HG02852 (cell line): Measurements from ENCODE around the gene AGAP1.

Source experiments
- ATAC-seq: cut with Tn5 transposase; IDR thresholded peaks from one replicate; pipeline ENCODE4 v1.9.1; 2021; ENCODE audit warnings: mild to moderate bottlenecking, moderate library complexity; ENCODE audit not compliant: unreplicated experiment

AGAP1 gene

DNA sequence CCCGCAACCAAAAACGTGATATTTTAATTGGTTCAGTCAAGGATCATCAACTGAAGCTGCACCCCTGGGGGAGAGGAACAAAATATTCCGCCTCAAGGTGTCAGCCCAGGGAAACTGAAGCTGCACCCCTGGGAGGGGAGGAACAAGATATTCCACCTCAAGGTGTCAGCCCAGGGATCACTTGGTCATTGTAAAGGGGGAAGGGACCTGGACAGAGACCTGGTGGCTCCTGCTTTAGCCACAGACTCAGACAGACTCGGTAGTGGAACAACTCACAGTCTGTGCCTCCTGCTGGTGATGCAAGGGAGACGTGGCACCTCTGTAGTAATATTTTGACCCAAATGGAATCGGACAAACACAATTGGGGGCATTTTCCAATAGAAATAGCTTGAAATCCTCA is 599.3 kb downstream of the AGAP1 start:
- ATAC-seq: no peak

DNA sequence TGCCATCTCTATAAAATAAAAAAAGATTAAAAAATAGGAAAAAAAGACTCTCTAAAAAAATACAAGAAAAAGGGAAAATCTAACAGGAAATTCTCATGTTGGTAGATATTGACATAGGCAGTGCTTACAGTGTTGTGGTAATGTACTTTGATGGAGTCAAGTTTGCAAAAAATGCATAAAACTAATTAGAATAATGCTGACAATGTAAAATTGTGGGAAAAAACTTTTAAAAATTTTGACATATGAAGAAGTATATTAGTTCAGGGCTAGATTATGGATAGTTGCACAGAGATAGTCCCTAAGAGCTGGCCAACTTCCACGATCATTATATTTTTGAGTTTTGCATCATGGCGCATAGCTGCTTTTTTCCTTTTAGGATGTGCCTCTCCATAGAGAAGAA is 601.7 kb downstream of the AGAP1 start:
- ATAC-seq: no peak

DNA sequence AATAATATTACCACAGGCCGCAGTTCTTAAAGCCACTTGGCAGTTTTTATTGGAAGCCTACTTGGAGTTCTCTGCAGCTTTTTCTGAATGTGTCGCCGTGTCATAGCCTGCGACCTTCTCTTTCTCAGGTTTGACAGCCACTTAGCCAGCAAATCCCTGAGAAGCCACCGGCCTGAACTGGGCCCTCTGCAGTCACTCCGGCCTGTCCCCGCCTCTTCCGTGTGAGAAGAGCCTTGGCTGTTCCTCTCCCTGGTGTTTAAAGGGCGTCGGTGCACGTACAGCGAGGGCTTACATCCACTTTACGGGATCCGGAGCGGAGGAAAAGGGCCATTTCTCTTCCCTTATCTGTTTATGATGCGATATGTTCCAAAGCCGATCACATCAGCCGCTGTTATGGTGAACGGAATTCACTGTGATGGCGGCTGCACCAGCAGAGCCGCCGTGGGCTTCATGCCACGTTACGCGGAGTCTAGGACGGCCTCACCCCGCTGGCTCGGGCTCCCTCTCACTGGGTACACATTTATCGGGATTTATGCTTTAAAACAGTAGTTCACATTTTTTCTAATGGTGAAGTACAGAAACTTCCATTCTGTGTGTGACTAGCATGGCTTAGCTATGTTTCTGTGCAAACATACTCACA is 607.6 kb downstream of the AGAP1 start:
- no peak for ATAC-seq

DNA sequence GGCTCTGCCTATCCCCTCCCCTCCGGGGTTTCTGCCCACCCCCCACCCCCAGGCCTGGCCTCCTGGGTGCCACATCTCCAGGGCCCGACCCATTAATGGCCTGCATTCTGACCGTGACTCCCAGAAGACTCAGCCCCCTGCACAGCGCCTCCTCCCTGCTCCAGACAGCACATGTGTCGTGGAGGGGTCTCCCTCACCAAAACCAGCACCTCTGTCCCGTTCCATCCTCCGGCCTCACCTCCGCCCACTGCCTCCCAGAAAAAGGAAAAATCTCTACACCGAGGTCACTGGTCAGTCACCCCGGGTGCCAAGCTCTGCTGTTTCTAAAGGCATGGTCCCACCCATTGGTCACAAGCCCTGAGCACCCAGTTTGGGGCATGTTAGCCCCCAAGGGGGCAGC is 609.1 kb downstream of the AGAP1 start:
- ATAC-seq: no peak

DNA sequence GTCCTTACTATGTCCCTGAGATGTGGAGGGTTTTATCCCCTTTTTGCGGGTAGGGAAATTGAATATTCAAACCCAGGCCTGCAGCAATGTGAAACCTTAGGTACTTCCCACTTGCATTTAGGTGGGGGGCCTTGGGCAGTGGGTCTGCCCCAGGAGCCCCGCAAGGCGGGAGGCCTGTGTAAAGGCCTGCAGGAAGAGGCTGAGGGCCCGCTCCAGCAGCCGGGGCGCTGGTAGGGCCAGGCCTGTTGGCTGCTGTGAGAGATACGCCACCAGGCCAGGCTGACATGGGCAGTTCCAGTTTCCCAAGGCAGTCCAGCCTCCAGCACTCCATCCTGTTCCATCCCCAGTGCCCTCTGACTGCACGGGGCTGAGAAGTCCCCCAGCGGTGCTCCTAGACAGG is 610.1 kb downstream of the AGAP1 start:
- no peak for ATAC-seq

DNA sequence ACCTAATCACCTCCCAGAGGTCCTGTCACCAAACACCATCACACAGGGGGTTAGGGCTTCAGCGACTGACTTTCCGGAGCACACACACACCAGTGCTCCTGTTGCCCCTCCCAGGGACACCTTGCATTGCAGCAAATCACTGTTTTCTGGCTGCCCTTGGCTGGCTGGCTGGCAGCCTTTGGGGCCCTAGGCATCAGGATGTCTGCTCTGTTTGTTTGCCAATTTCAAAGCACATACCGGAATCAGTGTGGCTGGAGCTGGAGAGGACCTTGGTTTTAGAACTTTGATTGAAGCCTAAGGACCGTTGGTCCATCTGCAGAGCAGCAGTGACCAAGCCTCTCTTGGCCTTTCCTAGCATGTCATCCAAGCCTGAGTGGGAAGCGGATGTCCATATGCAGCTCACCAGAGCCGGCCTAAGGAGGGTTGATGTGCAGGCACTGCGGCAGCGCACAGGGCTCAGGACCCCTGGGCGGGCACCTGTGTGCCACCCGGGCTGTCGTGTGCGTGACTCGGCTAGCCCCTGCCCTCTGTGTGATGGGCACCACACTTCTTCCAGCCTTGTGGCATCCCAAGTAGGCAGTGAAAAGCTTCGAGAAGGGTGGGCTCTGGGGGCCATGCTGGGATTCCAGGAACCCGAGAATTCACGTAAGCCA is 612.2 kb downstream of the AGAP1 start:
- no peak for ATAC-seq

DNA sequence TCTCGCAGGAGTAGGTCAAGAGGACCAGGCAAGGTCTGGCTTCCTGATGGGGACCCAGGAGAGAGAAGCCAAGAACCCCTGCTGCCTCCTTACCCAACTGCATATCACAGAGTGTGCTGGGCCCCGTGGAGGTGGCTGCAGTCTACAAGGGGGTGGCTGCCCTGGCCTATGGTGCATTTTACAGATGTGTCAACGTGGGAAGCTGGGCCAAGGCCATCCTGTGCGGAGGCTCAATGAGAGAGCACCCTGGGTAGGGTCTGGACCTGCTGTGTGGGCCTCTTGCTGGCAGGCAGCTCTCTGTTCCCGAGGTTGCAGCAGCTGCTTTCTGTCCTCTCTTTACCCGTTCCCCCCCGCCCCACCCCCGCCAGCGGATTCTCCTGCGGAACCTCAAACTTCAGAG is 612.9 kb downstream of the AGAP1 start:
- no peak for ATAC-seq

DNA sequence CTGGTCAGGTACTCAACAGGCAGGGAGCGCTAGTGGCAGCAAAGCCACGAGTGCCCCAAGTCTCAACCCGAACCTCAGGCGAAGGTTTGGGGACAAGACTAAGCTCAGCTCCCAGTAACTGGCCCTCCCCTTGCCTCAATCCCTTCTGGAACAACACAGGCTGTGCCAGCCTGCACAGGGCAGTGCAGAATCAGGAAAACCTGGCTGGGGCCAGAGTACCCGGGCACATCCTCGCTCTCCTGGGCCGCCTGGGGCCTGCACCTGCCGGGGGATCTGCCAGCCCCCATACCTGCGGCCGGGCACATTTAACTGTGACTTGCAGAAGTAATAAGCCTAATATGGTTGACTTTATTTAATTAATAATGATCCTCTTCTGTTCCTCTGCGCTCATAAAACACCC is 613.7 kb downstream of the AGAP1 start:
- no peak for ATAC-seq

DNA sequence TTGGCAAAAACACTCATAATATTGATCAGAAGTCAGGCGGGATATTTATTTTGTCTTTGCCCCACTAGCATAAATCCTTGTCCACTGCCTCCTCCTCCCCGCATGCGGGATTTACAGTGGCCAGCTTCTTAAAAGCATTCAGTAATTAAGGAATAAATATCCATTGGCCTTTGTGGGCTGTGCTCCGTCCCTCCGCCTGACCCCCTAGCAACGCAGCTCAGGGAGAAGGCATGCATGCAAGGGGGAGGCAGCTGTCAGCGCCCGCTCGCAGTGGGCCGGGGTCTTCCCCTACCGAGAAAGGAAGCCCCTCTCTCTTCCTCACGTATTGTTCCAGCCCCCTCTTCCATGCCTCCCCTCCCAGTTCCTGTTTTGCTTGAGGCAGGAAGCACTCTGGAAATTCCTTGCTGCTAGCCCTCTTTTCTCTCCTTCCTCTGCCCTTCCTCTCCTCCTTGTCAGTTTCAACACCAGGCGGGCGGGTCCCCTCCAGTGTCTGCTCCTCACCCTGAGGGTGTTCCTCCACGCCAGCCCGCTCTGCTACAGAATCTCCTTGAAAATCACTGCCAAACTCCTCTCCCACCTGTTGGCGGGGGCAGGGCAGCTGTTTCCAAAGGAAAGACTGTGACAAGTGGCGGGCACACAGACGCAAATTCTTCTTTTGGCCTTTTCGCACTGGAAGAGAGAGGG is 614.2 kb downstream of the AGAP1 start:
- ATAC-seq: no peak

DNA sequence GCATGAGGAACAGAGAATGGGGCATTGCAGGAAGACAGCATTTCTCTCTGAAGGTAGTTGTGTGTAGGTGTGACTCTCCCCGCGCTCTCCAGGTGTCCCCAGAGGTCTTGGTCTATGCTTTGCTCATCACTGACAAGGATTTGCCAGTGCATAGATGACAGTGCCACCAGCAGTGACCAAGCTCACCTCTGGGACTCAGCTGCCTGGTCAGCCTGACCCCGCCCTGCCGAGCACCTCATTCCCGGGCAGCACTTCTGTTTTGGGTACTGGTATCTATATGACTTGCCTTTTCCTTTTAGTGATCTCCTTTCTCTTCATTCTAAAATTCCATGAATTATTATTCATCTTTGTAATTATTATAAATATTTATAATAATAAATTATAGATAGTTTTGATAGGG is 615.2 kb downstream of the AGAP1 start:
- no peak for ATAC-seq

DNA sequence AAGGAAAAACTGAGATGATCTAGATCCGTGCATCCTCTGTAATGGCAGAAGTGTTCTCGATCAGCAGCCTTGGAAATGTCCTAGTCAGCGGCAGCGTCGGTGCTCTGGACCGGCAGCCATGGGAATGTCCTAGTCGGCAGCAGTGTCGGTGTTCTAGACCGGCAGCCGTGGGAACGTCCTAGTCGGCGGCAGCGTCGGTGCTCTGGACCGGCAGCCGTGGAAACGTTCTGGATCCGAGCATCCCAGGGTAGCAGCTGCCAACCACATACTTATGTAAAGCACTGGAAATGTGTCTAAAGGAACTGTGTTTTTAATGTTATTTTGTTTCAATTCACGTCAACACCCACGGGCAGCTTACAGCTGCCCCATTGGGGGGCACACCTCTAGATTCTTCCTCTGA is 615.6 kb downstream of the AGAP1 start:
- no peak for ATAC-seq

DNA sequence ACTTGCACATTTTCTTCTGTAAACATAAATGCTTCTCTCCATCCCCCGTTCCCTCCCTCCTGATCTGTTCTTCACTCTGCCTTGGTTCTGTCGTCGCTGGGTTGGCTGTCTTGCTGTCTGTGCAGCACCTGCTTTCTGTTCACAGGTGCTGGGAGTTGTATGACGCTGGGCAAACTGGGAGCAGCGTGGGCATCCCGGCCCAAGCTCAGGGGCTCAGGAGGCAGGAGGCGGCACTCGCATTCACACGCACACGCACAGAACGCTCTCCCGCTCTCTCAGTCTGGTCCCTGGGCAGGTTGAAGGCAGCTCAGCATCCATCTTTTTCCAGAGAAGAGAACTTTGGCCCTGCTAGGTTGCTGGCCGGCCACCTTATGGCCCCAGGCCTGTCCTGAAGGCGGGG is 618.6 kb downstream of the AGAP1 start:
- ATAC-seq: no peak

DNA sequence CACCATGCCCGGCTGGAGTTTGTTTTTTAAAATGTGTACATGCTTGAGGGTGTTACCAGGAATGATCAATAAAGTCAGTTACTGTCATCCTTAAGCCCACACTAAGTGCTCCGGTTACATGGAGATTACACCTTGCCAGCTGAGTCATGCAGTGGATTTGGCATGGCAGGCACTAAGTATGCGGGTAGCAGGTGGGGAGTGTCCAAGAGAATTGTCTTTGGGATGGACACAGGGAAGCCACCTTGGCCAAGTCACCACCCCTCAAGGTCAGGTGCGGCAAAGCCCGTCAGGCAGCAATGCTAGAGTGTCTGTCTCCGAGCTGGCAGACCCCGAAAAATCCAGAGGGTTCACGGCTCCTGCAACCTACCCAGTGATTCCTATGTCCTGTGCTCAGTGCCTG is 619.6 kb downstream of the AGAP1 start:
- no peak for ATAC-seq

DNA sequence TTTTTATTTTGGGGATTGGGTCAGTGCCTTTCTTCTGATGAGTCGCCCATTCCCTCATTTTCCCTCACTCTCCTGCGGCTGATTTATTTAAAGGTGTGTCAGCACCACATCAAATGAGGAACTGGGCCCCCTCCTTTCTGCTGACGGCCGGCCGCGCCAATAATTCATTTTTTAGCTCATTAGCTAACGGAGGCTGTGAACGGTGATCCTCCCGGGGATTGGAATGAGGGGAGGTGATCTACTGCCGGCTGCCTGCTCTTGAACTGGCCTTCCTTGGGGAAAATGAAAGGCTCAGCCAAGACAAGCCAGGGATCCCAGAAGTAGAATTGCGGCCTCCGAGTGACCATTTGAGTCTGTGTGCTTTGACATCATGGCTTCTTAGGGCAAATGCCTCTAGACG is 620.1 kb downstream of the AGAP1 start:
- no peak for ATAC-seq

DNA sequence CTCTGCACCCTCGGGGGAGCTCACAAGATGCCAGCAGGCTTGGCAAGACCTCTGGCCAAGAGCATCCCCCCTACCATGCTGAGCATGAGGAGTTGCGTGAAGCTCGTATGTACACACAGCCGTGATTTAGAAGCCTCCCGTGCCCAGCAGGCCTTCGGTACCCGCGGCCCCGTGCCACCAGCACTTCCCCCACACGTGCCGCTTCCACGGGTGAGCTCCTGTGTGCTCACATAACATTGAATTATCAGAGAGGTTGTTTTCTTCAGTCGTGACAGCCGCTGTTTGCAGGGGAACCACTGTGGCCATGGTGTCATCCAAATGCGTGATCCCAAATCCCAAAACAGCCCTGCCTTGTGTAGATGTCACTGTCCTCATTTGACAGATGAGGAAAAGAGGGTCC is 621.1 kb downstream of the AGAP1 start:
- no peak for ATAC-seq

DNA sequence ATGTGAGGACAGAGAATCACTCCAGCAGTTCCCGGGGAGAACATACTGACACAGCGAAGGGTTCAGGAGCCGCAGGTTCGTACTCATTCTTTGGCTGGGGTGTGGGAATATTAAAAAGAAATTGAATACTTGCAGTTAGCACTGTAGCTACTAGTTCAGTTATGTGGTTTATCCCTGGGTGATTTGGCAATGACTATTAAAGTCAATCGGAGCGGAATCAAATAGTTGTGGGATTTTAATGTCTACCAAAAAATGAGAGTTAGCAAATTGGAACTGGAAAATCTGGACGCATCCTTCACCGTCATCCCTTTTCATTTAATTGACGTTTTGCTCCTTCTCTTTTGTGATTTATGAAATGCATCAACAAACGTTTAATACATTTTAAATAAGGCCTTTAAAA is 623.6 kb downstream of the AGAP1 start:
- no peak for ATAC-seq

DNA sequence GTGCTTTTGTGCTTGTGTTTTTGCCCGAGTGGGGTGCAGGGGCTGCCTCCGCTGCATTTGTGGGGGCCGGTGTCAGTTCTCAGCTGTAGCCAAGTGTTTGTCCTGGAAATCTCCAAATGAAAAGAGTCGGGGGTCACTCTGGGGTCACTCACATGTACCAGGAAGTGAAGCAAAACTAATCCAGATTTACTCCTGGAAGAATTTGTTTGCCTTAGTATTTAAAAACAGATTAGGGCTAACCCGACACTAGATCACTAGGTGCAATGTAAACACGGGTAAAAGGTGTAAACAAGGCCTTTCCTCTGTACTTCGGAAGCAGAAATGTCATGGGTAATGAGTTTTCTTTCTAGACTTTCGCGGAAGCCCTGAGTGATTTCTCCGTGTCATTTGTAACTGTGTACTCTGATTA is 624.0 kb downstream of the AGAP1 start:
- no peak for ATAC-seq

DNA sequence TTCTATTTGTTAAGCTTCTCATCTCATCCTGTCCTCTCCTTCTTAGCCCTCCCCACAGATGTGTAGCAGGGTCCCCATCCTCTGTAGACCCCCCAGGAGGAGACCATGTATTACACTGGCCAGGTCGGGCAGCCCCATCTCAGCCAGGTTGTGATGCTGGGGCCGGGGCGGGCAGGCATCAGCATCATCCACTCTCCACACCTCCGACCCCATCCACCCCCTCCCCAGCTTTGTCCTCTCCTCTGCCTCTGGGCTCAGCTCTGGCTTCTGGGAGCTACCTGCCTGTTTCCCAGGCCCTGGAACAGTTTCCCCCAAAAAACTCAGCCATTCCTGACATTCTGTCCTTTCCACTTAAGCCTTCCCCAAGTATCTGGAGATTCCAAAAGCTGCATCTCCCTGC is 625.2 kb downstream of the AGAP1 start:
- no peak for ATAC-seq

DNA sequence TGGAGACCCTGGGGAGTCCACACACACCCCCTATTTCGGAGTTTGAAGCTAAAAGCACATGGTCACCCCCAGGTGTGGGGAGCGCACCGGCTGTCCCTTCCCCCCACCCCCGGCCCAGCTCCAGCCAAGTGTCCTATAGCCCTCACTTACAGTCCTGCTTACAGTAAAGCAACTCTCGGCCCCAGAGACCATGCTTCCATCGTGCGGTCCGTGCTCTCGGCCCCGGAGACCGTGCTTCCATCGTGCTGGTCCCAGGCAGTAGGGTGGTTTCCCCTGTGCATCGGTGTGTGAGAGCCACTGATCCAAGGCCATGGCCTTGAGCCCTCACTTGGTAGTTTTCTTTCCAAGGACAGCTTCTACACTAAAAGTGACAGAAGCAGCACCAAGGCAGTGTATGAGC is 625.6 kb downstream of the AGAP1 start:
- no peak for ATAC-seq

DNA sequence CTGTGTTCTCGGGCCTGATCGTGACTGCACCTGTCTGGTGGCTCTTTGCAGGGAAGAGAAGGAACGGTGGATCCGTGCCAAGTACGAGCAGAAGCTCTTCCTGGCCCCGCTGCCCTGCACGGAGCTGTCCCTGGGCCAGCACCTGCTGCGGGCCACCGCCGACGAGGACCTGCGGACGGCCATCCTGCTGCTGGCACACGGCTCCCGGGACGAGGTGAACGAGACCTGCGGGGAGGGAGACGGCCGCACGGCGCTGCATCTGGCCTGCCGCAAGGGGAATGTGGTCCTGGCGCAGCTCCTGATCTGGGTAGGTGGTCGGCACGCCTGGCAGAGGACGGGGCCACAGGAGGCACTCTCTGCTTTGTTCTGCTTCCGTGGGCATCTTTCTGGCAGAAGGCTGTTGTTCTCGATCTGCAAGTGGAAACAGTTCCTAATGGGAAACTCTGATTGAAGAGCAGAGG is 626.3 kb downstream of the AGAP1 start:
- no peak for ATAC-seq

DNA sequence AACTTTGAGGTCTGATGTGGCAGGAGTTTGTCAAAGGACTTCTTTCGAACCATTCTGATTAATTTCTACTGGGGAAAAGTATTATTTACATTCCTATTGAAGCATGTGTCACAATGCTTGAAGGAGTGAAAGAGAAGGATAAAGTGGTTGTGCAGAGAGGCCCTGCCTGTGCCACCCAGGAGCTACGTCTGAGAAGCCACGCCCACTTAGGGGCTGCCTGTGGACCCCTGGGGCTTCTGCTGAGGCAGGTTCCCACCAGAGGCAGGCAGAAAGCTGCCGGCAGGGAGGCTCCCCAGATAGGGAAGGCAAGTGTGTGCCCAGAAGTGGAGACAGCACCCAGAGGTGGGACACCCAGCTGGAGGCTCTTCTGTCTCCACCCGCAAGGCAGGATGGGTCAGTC is 627.0 kb downstream of the AGAP1 start:
- no peak for ATAC-seq

DNA sequence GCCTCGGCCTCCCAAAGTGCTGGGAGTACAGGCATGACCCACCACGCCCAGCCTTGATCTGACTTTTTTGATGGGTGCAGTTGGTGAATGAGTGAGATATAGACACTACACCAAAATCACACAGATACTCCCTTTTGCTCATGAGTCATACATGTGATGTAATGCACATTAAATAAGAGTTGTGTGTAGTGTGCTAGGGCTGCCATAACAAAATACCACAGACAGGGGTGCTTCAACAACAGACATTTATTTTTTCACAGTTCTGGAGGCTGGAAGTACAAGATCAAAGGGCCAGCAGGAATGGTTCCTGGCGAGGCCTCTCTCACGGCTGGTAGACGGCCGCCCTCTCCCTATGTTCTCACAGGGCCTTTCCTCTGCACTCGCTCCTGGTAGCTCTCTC is 627.7 kb downstream of the AGAP1 start:
- ATAC-seq: no peak
